Measurements from ENCODE around the gene S100A10.

The S100A10 gene

GRCh38 chr1:151960780-151961513, 32.7 kb downstream of the S100A10 start:
- no peak for DNase-seq

DNA sequence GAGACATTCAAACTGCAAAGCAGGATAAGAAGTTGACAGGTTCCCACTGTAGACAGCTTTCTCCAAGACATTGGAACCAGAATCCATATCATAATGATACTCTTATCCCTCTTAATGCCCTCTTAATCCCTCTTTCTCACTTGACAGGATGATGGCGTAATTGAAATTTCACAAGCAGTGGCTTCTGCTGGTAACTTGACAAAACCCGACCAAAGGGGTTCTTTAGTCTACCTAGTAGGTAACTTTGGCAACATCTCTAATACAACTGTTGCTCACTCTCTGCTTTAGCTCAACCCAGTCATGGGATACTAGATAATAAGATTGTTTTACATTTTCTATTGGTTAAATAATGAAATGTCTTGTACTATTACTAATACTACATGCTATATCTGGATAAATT, 34.7 kb downstream of the S100A10 start:
- DNase-seq = no peak

GRCh38 chr1:151956957-151957497, 36.6 kb downstream of the S100A10 start:
- DNase-seq = no peak

DNA sequence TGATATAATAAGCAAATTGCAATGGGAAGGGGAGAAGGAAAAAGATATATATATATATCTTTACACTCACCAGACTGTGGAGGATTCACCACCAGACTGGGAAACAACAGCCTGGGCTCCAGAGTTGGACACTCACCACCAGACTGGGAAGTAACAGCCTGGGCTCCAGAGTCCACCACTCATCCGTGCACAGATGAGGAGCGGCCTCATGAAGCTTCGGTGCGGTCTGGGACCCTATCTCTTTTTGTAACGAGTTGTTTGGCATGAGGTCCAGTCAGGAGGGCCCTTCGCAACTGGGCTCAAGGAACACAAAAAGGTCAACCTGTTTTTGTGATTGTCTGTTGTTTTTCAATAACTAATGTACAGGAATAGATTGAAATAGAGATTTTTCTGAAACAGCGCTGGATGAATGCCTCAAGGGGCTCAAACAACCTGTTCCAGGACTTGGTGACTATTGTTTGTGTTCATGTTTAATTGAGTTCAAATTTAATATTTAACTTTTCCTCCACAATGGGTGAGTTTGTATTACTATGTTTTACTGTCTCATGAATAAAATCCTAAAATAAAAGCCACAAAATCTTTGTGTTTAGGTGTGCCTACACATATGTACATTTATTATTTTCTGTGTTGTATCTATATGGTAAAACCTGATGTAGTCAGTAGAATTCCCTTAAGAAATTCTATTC, 40.1 kb downstream of the S100A10 start:
- DNase-seq = no peak

DNA sequence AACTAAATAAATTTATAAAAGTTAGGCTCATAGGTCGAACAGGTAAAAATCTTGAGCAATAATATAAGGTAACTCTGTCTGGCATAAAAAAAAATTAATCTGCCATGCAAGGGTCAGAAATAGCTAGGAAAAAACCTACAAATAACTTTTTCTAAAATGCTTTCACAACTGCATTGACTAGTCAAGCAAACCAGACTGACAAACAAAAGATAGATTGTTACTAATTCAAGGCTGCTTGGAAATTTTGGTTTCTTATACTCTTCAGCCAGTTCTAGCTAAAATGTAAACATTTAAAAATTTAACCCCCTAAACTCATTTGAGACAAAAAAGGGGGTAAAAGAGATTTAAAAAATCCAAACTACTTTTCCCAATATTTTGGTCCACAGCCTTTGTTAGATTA, 40.8 kb downstream of the S100A10 start:
- no peak for DNase-seq

DNA sequence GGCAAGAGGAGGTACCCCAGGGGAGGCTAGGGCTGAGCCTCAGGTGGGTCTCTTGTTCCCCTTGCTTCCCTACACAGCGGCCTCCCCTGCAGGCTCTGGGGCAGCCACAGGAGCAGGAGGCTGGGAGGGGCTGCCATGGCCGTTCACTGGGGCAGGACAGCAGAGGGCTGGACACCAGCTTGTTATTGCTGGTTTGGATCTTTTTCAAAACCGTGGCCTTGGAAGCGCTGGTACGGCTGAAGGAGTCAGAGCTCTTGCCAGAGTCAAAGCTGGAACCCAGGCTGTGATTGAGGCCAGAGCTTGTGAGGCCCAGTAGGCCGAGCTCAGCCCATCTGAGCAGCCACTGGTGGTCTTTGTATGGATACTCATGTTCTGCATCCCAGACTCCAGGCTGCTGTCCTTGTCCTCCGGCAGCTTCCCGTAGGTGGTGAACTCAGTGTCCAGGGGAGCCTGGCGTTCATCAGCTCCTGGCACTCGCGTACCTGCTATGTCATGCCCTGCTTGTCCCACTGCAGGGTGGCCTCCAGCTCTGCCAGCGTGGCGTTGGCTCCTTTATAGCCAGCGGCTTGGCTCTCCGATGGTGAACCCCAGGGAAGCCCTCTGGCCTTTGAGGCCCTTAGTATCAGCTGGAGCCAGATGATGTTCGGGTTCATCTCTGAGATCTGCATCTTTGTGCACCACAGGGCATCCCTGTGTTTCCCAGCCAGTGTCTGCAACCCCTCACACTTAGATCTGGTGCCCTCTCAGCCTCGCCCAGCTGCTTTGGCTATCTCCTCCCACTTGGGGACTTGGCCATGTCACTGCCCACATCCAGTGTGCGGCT, 44.1 kb downstream of the S100A10 start:
- DNase-seq = no peak

- DNase-seq = no peak
Measured at GRCh38 chr1:151948506-151948905, 45.2 kb downstream of the S100A10 start.

- DNase-seq = peak; percentile 19
Measured at GRCh38 chr1:151947140-151947539, 46.5 kb downstream of the S100A10 start.

GRCh38 chr1:151945725-151946722, 47.6 kb downstream of the S100A10 start:
- DNase-seq = peak; percentile 95

DNA sequence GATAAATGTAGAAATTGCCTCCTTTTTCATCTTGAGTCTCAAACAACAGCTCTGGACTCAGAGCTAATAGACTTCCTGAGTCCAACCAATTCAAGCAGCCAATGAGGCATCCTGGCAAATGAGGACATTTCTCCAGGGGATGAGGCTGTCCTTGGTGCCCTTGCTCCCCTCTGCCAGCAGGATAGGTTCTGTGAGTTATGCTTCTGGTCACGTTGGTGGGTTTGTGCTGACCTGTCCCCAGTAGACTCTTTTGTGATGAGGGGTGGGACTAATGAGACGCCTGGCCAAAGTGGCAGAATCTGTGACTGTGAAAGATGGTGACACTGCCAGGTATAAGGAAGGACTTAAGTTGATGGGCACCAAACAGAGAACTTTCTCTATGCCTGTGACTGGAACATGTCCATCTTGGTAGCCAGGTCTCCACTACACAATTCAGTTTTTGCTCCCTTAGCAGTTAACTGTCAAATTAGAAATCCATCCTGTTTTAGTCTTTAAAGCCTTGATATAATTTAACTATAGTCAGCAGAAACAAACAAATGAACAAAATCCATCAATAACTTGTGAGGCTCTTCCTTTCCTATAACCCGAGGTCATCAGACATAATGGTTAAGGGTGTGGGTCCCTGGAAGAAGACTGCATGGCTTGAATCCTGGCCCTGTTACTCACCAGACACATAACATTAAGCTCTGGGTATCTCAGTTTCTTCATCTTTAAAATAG, 48.6 kb downstream of the S100A10 start:
- no peak for DNase-seq

DNA sequence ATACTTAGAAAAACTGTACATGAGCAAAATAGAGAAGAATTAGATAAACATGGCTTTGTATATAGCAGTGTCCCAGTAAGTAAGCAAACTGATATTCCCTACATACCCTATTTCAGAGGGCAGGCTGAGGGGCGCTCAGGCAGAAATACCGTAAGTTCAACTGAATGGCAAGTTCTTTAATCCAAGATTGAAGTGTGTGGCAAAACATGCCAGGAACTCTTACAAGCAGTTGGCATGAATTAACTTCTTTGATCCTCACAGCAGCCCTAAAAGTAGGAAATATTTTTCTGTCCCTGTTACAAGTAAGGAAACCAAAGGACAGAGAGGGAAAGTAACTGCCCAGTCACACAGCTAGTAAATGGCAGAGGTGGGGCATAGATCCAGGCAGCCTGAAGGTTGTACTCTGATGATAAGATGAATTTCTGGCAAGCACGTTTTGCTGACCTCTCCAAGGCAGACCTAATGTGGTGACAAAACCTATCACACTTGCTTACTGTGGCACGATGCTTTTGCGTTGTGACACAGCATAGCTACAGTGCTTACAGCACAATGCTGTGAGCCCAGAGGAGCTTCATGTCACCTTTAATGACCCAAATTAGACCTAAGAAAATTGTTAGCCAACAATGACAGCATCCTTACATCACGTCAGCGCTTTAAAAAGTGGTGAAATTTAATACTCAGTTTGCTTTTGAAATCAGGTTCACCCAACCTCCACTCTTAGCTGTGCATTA, 49.4 kb downstream of the S100A10 start:
- DNase-seq = no peak

DNA sequence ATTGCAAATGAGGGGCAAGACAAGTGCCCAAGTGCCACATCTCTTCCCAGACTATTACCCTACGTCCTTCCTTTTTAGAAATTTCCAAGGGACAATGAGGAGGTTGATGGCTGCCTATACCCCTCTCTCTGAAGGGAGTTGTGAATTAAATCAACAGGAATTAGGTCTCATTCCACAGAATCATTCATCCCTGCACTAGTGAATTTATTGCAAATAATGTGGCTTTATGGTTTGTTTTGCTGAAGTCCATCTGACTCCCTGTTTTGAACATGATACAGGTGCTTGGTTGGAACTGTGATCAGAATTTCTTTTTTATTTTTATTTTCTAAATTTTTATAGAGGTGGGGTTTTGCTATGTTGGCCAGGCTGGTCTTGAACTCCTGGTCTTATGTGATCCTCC, 50.1 kb downstream of the S100A10 start:
- no peak for DNase-seq

DNA sequence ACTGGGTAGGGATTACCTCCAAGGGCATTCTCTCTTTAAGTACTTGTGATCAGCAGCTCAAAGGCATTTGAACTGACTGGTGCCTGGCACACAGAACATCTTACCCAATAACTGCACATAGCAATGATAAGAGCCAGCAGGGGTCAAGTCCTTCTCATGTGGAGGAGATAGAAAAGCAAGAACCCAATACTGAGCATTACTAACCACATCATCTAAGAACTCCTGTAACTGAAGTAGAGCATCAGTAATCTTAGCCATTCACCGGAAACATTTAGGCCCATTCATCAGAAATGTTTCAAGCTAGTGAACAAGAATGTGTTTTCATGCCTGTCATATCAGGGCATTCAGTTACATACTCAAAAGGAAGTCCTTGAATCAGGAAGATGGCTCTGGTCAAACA, 50.8 kb downstream of the S100A10 start:
- DNase-seq = no peak

- DNase-seq = no peak
Measured at GRCh38 chr1:151940541-151940940, 53.1 kb downstream of the S100A10 start.

DNA sequence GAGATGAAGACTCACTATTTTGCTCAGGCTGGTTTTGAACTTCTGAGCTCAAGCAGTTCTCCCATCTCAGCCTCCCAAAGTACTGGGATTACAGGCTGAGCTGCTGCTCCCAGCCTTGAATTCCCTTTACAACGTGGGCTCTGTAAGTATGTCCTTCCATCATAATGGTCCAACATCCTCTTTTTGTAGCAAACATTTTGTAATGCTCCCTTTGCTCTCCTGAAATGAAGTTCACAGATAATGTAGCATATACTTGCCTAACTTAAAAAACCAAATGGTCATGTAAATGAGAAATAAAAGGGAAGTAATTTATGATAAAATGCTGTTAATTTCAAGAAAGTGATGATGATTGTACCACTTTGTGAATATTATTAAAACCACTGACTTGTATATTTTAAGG, 53.9 kb downstream of the S100A10 start:
- no peak for DNase-seq

- no peak for DNase-seq
Measured at GRCh38 chr1:151939141-151939540, 54.5 kb downstream of the S100A10 start.

- no peak for DNase-seq
Measured at GRCh38 chr1:151936653-151937052, 57.0 kb downstream of the S100A10 start.

- no peak for DNase-seq
Measured at GRCh38 chr1:151935894-151936602, 57.6 kb downstream of the S100A10 start.

DNA sequence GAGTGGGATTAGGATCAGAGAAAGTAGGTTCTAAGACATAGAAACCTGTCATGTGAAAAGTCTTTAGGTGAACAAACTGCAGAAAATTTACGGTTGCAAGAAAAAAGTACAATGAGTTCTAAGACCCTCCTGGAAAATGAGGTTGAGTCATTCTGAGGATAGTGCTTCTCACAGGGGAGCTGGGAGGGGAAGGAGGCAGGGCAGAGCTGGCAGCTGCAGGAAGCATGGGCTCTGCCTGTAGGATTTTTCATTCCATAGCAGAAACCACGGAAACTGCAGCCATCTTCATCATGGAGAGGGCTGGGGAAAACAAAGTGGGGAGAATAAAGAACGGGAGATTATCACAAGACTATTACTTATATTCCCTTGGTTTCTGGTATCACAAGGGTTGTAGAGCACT, 58.5 kb downstream of the S100A10 start:
- DNase-seq = peak; percentile 45

DNA sequence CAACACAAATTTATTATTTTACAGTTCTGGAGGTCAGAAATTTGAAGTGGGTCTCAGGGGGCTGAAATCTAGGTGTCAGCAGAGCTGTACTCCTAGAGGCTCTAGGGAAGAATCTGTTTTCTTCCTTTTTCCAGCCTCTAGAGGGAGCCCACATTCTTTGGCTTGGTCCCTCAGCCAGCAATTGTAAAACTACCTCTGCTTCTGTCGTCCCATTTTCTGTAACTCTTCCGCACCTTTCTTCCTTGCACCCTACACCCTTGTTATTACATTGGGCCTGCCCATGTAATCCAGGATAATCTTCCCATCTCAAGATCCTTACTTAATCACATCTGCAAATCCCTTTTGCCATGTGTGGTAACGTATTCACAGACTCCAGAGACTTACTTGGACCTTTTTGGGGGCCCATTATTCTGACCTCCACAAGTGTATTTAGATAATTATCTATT, 59.6 kb downstream of the S100A10 start:
- peak; percentile 62 for DNase-seq
